Neural crest cell (in vitro differentiated cells): ENCODE data around the gene FBXW5. TPM values are rescaled to one million over a fixed set of nuclear protein-coding genes. Genes with fewer than 3 reads are reported as not detected.

Experiments used
- DNase-seq: peaks from one replicate; pipeline ENCODE4 v3.0.0; 2021; ENCODE audit warnings: low read depth, mixed read lengths, low spot score
- H3K27ac Mint-ChIP-seq: one replicate; pipeline ENCODE4 v1.8.0; 2021; ENCODE audit warnings: mild to moderate bottlenecking, mixed read lengths; ENCODE audit not compliant: unreplicated experiment
- H3K27me3 Mint-ChIP-seq: 2 replicates; pipeline ENCODE4 v1.8.0; 2021; ENCODE audit warnings: low read depth, mild to moderate bottlenecking, mixed read lengths
- H3K36me3 Mint-ChIP-seq: 2 replicates; pipeline ENCODE4 v1.8.0; 2021; ENCODE audit warnings: low read depth, mild to moderate bottlenecking, mixed read lengths
- H3K4me1 Mint-ChIP-seq: 2 replicates; pipeline ENCODE4 v1.8.0; 2021; ENCODE audit warnings: mixed read lengths
- H3K4me3 Mint-ChIP-seq: one replicate; pipeline ENCODE4 v1.8.0; 2021; ENCODE audit warnings: mild to moderate bottlenecking, mixed read lengths
- H3K9me3 Mint-ChIP-seq: 2 replicates; pipeline ENCODE4 v1.8.0; 2021; ENCODE audit warnings: mixed read lengths
- CTCF ChIP-seq: fragments of 200-600 bp; sonication (generic); conservative IDR thresholded peaks from 2 replicates; pipeline ENCODE4 v1.5.0; 2021; ENCODE audit warnings: antibody characterized with exemption, mild to moderate bottlenecking
- total RNA-seq: library from RNA; stranded (reverse); gene quantifications from 2 replicates; pipeline ENCODE4 v1.2.1, GENCODE V29; 2021

FBXW5 gene
- total RNA-seq, 1 donor from 2014 or later, result 81.2 TPM

GRCh38 chr9:136940526-136941230, 3.9 kb downstream of the FBXW5 start:
- Mint-ChIP-seq H3K27me3 (no peaks in the 10 kb centered on the region), H3K27ac (no peak overlapping the region)

GRCh38 chr9:136939996-136940525, 4.5 kb downstream of the FBXW5 start:
- no peaks in the 10 kb centered on the region for H3K27me3 Mint-ChIP-seq
- DNase-seq, result no peak
- TF ChIP-seq CTCF, result no peak
- no peak overlapping the region for H3K4me3 Mint-ChIP-seq
- H3K4me1 Mint-ChIP-seq, result peaks cover 3% of the 10 kb centered on the region
- peaks cover 15% of the 10 kb centered on the region for H3K36me3 Mint-ChIP-seq
- no peak overlapping the region for H3K27ac Mint-ChIP-seq
- no peaks in the 10 kb centered on the region for H3K9me3 Mint-ChIP-seq

More at GRCh38 chr9:136940526-136941230, 3.9 kb downstream of the FBXW5 start:
- Mint-ChIP-seq H3K9me3 (no peaks in the 10 kb centered on the region), H3K36me3 (peaks cover 15% of the 10 kb centered on the region), H3K4me1 (peaks cover 3% of the 10 kb centered on the region), H3K4me3 (no peak overlapping the region)
- TF ChIP-seq CTCF, result no peak
- no peak for DNase-seq

- Mint-ChIP-seq H3K4me3 (peak overlapping the region; percentile 17), H3K4me1 (peaks cover 3% of the 10 kb centered on the region), H3K9me3 (no peaks in the 10 kb centered on the region), H3K27ac (peak overlapping the region; percentile 72), H3K36me3 (peaks cover 16% of the 10 kb centered on the region), H3K27me3 (no peaks in the 10 kb centered on the region)
- no peak for DNase-seq
- TF ChIP-seq CTCF, result no peak
Measured at GRCh38 chr9:136939431-136939995, 5.0 kb downstream of the FBXW5 start.

GRCh38 chr9:136937186-136938001, 7.1 kb downstream of the FBXW5 start:
- TF ChIP-seq CTCF, result no peak
- Mint-ChIP-seq H3K4me1 (peaks cover 3% of the 10 kb centered on the region), H3K27me3 (no peaks in the 10 kb centered on the region), H3K9me3 (peaks cover 2% of the 10 kb centered on the region), H3K36me3 (peaks cover 26% of the 10 kb centered on the region), H3K27ac (no peak overlapping the region), H3K4me3 (no peak overlapping the region)
- no peak for DNase-seq

GRCh38 chr9:136936645-136937170, 7.8 kb downstream of the FBXW5 start:
- H3K27ac Mint-ChIP-seq, result no peak overlapping the region
- H3K27me3 Mint-ChIP-seq, result no peaks in the 10 kb centered on the region
- no peak overlapping the region for H3K4me3 Mint-ChIP-seq
- peaks cover 3% of the 10 kb centered on the region for H3K4me1 Mint-ChIP-seq
- H3K36me3 Mint-ChIP-seq, result peaks cover 30% of the 10 kb centered on the region
- no peak for TF ChIP-seq CTCF
- no peak for DNase-seq
- H3K9me3 Mint-ChIP-seq, result peaks cover 2% of the 10 kb centered on the region
